Gastroesophageal sphincter (tissue), 4 donors: ENCODE data around the gene HMOX2. TPM values are rescaled to one million over a fixed set of nuclear protein-coding genes. Genes with fewer than 3 reads are reported as not detected.

Experiments used
- ATAC-seq: fragments of 150-250 bp; one replicate; pipeline ENCODE4 v1.9.1; 2016; ENCODE audit warnings: mild to moderate bottlenecking, moderate library complexity
- H3K27ac ChIP-seq, 4 donors: fragments of 200-600 bp; sonication (generic) in 3 of 4; 1 replicate in 3 of 4; 2 replicates in 1 of 4; pipeline ENCODE4 v1.5.1; 2016 to 2019
- H3K27me3 ChIP-seq: fragments of 200-600 bp; sonication (generic); one replicate; pipeline ENCODE4 v1.5.1; 2019
- H3K36me3 ChIP-seq, 2 donors: fragments of 200-600 bp; sonication (generic); one replicate each; pipeline ENCODE4 v1.5.1; 2019; ENCODE audit warnings: control low read depth in 1 of 2
- H3K4me1 ChIP-seq, 3 donors: fragments of 200-600 bp; sonication (generic); 1 replicate in 2 of 3; 2 replicates in 1 of 3; pipeline ENCODE4 v1.5.1; 2016 to 2019; ENCODE audit warnings: control low read depth in 2 of 3
- H3K4me3 ChIP-seq, 2 donors: fragments of 200-600 bp; sonication (generic); one replicate each; pipeline ENCODE4 v1.5.1; 2019; ENCODE audit warnings: mild to moderate bottlenecking in 1 of 2, moderate library complexity in 1 of 2
- H3K9me3 ChIP-seq, 3 donors: fragments of 200-600 bp; sonication (generic); one replicate each; pipeline ENCODE4 v1.5.1; 2017 to 2019; ENCODE audit warnings: control low read depth in 2 of 3
- CTCF ChIP-seq, 4 experiments: fragments of 200-600 bp in 2 of 4; fragments of 450-650 bp in 2 of 4; sonication (generic) in 1 of 4; IDR thresholded peaks; one replicate each; pipeline ENCODE4 v1.5.1; 2017 to 2019; ENCODE audit warnings: antibody characterized with exemption in 4 of 4, mild to moderate bottlenecking in 2 of 4, moderate library complexity in 2 of 4
- EP300 ChIP-seq: sonication (generic); formaldehyde crosslinking; IDR thresholded peaks from one replicate; pipeline ENCODE4 v1.6.1; 2017; ENCODE audit warnings: antibody characterized with exemption, mild to moderate bottlenecking
- POLR2A ChIP-seq, 2 donors: fragments of 450-650 bp; IDR thresholded peaks; one replicate each; pipeline ENCODE4 v1.6.1; 2017; ENCODE audit warnings: antibody characterized with exemption in 2 of 2, mild to moderate bottlenecking in 2 of 2, moderate library complexity in 1 of 2
- POLR2AphosphoS5 ChIP-seq: sonication (generic); formaldehyde crosslinking; IDR thresholded peaks from one replicate; pipeline ENCODE4 v1.6.1; 2017; ENCODE audit warnings: antibody characterized with exemption
- WGBS, 2 donors: methylation state at CpG; one replicate each; pipeline ENCODE4 v1.1.5; 2018; ENCODE audit warnings: low coverage in 1 of 2; 5-methylcytosine and 5-hydroxymethylcytosine counted together
- total RNA-seq, 4 donors: library from RNA; depleted of rRNA; stranded (reverse); fragments of >200 nt; gene quantifications; one replicate each; pipeline ENCODE4 v1.1.0, GENCODE V29; 2016

The HMOX2 gene
- total RNA-seq, 4 donors from 2014 or later: 26.3 to 66.3 (median 36.2) TPM

GRCh38 chr16:4513881-4514280 is 37.7 kb downstream of the HMOX2 start:
- no peak overlapping the region for H3K4me3 ChIP-seq
- no peaks in the 10 kb centered on the region for H3K27me3 ChIP-seq
- peaks cover 0 to 59% (median 28%) of the 10 kb centered on the region in 3 donors for H3K4me1 ChIP-seq
- H3K36me3 ChIP-seq: peaks cover 0 to 50% of the 10 kb centered on the region in 2 donors
- WGBS, 2 donors: no CpG with 5 or more reads among the region's 7 CpGs
- H3K9me3 ChIP-seq: no peaks in the 10 kb centered on the region
- no peak for ATAC-seq
- TF ChIP-seq POLR2AphosphoS5 (no peak), CTCF (IDR thresholded peaks at IDR 0.05) (no peak), POLR2A (IDR thresholded peaks at IDR 0.05) (no peak), EP300 (no peak)
- H3K27ac ChIP-seq: peak overlapping the region in 3 of 4 donors; percentile 56 to 69 (median 67)

GRCh38 chr16:4514606-4515005 is 38.4 kb downstream of the HMOX2 start:
- Histone ChIP-seq H3K4me3 (no peak overlapping the region), H3K9me3 (no peaks in the 10 kb centered on the region), H3K27me3 (no peaks in the 10 kb centered on the region), H3K27ac (peak overlapping the region in 3 of 4 donors; percentile 56 to 69 (median 67)), H3K4me1 (peaks cover 0 to 59% (median 28%) of the 10 kb centered on the region in 3 donors), H3K36me3 (peaks cover 0 to 43% of the 10 kb centered on the region in 2 donors)
- TF ChIP-seq POLR2AphosphoS5: no peak
- TF ChIP-seq EP300: no peak
- TF ChIP-seq POLR2A (IDR thresholded peaks at IDR 0.05): no peak
- TF ChIP-seq CTCF (IDR thresholded peaks at IDR 0.05): no peak
- no CpG with 5 or more reads among the region's 7 CpGs for WGBS, 2 donors
- no peak for ATAC-seq

GRCh38 chr16:4515611-4516233 is 39.5 kb downstream of the HMOX2 start:
- Histone ChIP-seq H3K27me3 (no peaks in the 10 kb centered on the region), H3K4me3 (no peak overlapping the region), H3K4me1 (peaks cover 0 to 59% (median 28%) of the 10 kb centered on the region in 3 donors), H3K27ac (peak overlapping the region in 3 of 4 donors; percentile 38 to 67 (median 56)), H3K36me3 (peaks cover 0 to 32% of the 10 kb centered on the region in 2 donors), H3K9me3 (no peaks in the 10 kb centered on the region)
- whole genome bisulfite sequencing, 2 donors: 25 to 28% methylated on average over 5 of the region's 5 CpGs
- no peak for TF ChIP-seq CTCF (IDR thresholded peaks at IDR 0.05)
- no peak for TF ChIP-seq EP300
- no peak for TF ChIP-seq POLR2A (IDR thresholded peaks at IDR 0.05)
- TF ChIP-seq POLR2AphosphoS5: no peak
- ATAC-seq: peak; percentile 22

- no peak for ATAC-seq
- no peak overlapping the region for H3K4me3 ChIP-seq
- peaks cover 0 to 21% of the 10 kb centered on the region in 2 donors for H3K36me3 ChIP-seq
- H3K27me3 ChIP-seq: no peaks in the 10 kb centered on the region
- no peak for TF ChIP-seq POLR2AphosphoS5
- TF ChIP-seq EP300: no peak
- TF ChIP-seq POLR2A (IDR thresholded peaks at IDR 0.05): no peak
- TF ChIP-seq CTCF (IDR thresholded peaks at IDR 0.05): peak in 2 of 4 experiments; percentile 43 to 56
- no peaks in the 10 kb centered on the region for H3K9me3 ChIP-seq
- 72 to 85% methylated on average over 5 to 7 of the region's 12 CpGs for WGBS, 2 donors
- no peak overlapping the region for H3K27ac ChIP-seq
- peaks cover 0 to 60% (median 27%) of the 10 kb centered on the region in 3 donors for H3K4me1 ChIP-seq
Measured at GRCh38 chr16:4517812-4518680, 41.8 kb downstream of the HMOX2 start.
